OCI-LY7 (cell line): ENCODE data around the gene CENPX. TPM values are rescaled to one million over a fixed set of nuclear protein-coding genes. Genes with fewer than 3 reads are reported as not detected.

Experiments
- BruUV-seq: library from RNA; stranded (reverse); fragments of 400-500 nt; replicated peaks from 2 replicates; lab custom pipeline; 2021; lab: Mats Ljungman, UMichigan
- CTCF ChIA-PET: fragments of 300-600 bp; sonication (Branson Sonifier 250); formaldehyde crosslinking; loops from one replicate; lab custom pipeline; 2022; ENCODE audit warnings: antibody characterized with exemption; ENCODE audit not compliant: unreplicated experiment; lab: Charles Lee
- POLR2A ChIA-PET: fragments of 300-600 bp; sonication (Branson Sonifier 250); formaldehyde crosslinking; loops from one replicate; lab custom pipeline; 2022; ENCODE audit warnings: antibody characterized with exemption; lab: Charles Lee
- DNase-seq: peaks from one replicate; pipeline ENCODE4 v3.0.0-alpha.2; 2015; ENCODE audit warnings: low spot score
- H2AFZ ChIP-seq: fragments of 200-600 bp; sonication (generic), shearing (Covaris generic); 2 replicates; pipeline ENCODE4 v1.6.1; 2014; ENCODE audit warnings: mild to moderate bottlenecking, antibody characterized with exemption, low read length, moderate library complexity
- H3K27ac ChIP-seq: fragments of 200-600 bp; sonication (generic); 2 replicates; pipeline ENCODE4 v1.5.1; 2014; ENCODE audit warnings: mixed run types, low read depth, mild to moderate bottlenecking, moderate library complexity, low read length, inconsistent platforms; ENCODE audit not compliant: poor library complexity, severe bottlenecking
- H3K36me3 ChIP-seq: fragments of 200-600 bp; sonication (generic); 2 replicates; pipeline ENCODE4 v1.6.1; 2014; ENCODE audit warnings: mild to moderate bottlenecking, antibody characterized with exemption, low read length, moderate library complexity, mixed read lengths; ENCODE audit not compliant: insufficient read depth
- H3K4me1 ChIP-seq: fragments of 200-600 bp; sonication (generic); 2 replicates; pipeline ENCODE4 v1.5.1; 2014; ENCODE audit warnings: mild to moderate bottlenecking, low read length; ENCODE audit not compliant: insufficient read depth, poor library complexity, severe bottlenecking
- H3K4me2 ChIP-seq: fragments of 200-600 bp; sonication (generic); 2 replicates; pipeline ENCODE4 v1.6.1; 2014; ENCODE audit warnings: mild to moderate bottlenecking, low read length
- H3K4me3 ChIP-seq: fragments of 200-600 bp; sonication (generic); 2 replicates; pipeline ENCODE4 v1.5.1; 2014; ENCODE audit warnings: mild to moderate bottlenecking, low read depth, low read length; ENCODE audit not compliant: poor library complexity, severe bottlenecking
- H3K79me2 ChIP-seq: fragments of 200-600 bp; sonication (generic); 2 replicates; pipeline ENCODE4 v1.6.1; 2016; ENCODE audit warnings: low read depth, mild to moderate bottlenecking, low read length, moderate library complexity, mixed read lengths; ENCODE audit not compliant: insufficient read depth
- H3K9me2 ChIP-seq: fragments of 200-600 bp; sonication (generic); 2 replicates; pipeline ENCODE4 v1.6.1; 2016; ENCODE audit warnings: mild to moderate bottlenecking, low read length, mixed read lengths; ENCODE audit not compliant: insufficient read depth
- H3K9me3 ChIP-seq: fragments of 200-600 bp; sonication (generic); 2 replicates; pipeline ENCODE4 v1.6.1; 2014; ENCODE audit warnings: mild to moderate bottlenecking, mixed run types, low read length, mixed read lengths
- H4K20me1 ChIP-seq: fragments of 200-600 bp; sonication (generic); 2 replicates; pipeline ENCODE4 v1.6.1; 2014; ENCODE audit warnings: mild to moderate bottlenecking, antibody characterized with exemption, low read length, moderate library complexity, mixed read lengths; ENCODE audit not compliant: insufficient read depth
- EZH2phosphoT487 ChIP-seq: fragments of 200-600 bp; sonication (generic); IDR thresholded peaks from 2 replicates; pipeline ENCODE4 v1.6.1; 2018; ENCODE audit warnings: low read depth, borderline replicate concordance, mild to moderate bottlenecking, mixed run types, antibody characterized with exemption, low read length, moderate library complexity, mixed read lengths
- intact Hi-C: fragments of 100-400 bp; cut with micrococcal nuclease; formaldehyde crosslinking; loops from one replicate; pipeline ENCODE4 v1.10.0; 2022; ENCODE audit not compliant: unreplicated experiment
- total RNA-seq, 2 experiments: library from RNA; depleted of rRNA in 1 of 2; stranded (reverse); fragments of >200 nt in 1 of 2; shearing (Covaris generic) in 1 of 2; gene quantifications; 2 replicates each; pipeline ENCODE4 v1.2.3, GENCODE V29; 2014 to 2022
- TF ChIP-seq, protein P1 (sequence below): fragments of 200-600 bp; sonication (generic); conservative IDR thresholded peaks from 2 replicates; pipeline ENCODE4 v1.5.1; 2014; ENCODE audit warnings: mild to moderate bottlenecking, antibody characterized with exemption, low read length, moderate library complexity, mixed read lengths

Gene CENPX
- total RNA-seq, 2 experiments from 2014 or later: 130 to 251 TPM

DNA sequence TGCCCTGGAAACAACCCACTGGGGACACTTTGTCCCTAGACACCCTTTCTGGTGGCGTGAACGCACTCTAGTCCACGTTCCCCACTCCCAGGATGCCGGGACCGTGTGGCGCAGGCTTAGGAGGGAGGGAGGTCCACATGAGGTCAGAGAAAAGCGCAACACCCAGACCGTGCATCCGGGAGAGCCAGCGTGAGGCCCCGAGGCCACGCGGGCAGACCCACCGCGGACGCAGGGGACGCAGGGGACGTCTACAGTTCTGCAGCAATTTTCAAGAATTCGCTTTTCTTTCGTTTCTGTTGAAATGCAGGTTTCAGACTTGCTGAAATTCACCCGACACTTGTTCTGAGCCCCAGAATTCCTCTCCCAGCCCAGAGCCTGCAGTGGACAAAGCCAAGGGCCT is 24.2 kb upstream of the CENPX start:
- H3K27ac ChIP-seq: no peak overlapping the region
- BruUV-seq: no TSS peak
- intact Hi-C loops: no loop called here
- ChIA-PET CTCF (no interaction called here), POLR2A (interaction anchor here (1.5 kb wide), 1 partner anchor 10 kb away, joined by 4 read pairs; the partner anchor contains the start of gene DCXR)
- no peak for DNase-seq
- no peak overlapping the region for H3K4me2 ChIP-seq
- H3K9me3 ChIP-seq: no peaks in the 10 kb centered on the region
- H4K20me1 ChIP-seq: no peaks in the 10 kb centered on the region
- TF ChIP-seq EZH2phosphoT487: no peak
- TF ChIP-seq, protein P1, sequence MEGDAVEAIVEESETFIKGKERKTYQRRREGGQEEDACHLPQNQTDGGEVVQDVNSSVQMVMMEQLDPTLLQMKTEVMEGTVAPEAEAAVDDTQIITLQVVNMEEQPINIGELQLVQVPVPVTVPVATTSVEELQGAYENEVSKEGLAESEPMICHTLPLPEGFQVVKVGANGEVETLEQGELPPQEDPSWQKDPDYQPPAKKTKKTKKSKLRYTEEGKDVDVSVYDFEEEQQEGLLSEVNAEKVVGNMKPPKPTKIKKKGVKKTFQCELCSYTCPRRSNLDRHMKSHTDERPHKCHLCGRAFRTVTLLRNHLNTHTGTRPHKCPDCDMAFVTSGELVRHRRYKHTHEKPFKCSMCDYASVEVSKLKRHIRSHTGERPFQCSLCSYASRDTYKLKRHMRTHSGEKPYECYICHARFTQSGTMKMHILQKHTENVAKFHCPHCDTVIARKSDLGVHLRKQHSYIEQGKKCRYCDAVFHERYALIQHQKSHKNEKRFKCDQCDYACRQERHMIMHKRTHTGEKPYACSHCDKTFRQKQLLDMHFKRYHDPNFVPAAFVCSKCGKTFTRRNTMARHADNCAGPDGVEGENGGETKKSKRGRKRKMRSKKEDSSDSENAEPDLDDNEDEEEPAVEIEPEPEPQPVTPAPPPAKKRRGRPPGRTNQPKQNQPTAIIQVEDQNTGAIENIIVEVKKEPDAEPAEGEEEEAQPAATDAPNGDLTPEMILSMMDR: no peak
- no peaks in the 10 kb centered on the region for H3K79me2 ChIP-seq
- H2AFZ ChIP-seq: no peak overlapping the region
- no peaks in the 10 kb centered on the region for H3K9me2 ChIP-seq
- H3K36me3 ChIP-seq: no peaks in the 10 kb centered on the region
- peaks cover 11% of the 10 kb centered on the region for H3K4me1 ChIP-seq
- no peak overlapping the region for H3K4me3 ChIP-seq

GRCh38 chr17:82045936-82046484 is 23.3 kb upstream of the CENPX start:
- DNase-seq: no peak
- CTCF ChIA-PET: no interaction called here
- Histone ChIP-seq H3K4me2 (no peak overlapping the region), H3K9me3 (no peaks in the 10 kb centered on the region), H3K36me3 (no peaks in the 10 kb centered on the region), H3K4me3 (no peak overlapping the region), H3K79me2 (no peaks in the 10 kb centered on the region), H2AFZ (no peak overlapping the region), H3K27ac (no peak overlapping the region), H4K20me1 (no peaks in the 10 kb centered on the region), H3K9me2 (no peaks in the 10 kb centered on the region), H3K4me1 (peaks cover 10% of the 10 kb centered on the region)
- POLR2A ChIA-PET: no interaction called here
- intact Hi-C loops: no loop called here
- no peak for TF ChIP-seq EZH2phosphoT487
- TF ChIP-seq, protein P1: no peak
- BruUV-seq: no TSS peak

DNA sequence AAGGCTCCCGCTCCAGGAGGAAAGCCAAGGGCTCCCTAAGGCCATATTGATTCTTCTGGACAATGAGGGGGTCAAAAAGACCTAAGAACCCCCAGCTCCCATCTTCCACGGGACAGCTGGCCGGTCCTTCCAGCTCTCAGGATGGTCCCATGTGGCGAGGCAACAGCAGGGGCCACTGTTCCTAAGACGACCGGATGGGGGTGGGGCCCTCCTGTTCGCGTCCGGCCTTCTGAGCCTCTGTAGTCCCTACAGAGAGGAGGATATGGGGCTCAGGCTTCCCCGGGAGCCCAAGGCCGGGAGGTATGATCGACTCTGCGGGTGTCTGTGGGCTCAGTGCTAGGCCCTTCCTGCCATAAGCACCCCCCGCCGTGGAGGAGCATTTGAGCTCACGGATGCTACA is 20.8 kb upstream of the CENPX start:
- TF ChIP-seq EZH2phosphoT487: no peak
- Histone ChIP-seq H3K36me3 (no peaks in the 10 kb centered on the region), H3K27ac (no peak overlapping the region), H3K9me3 (no peaks in the 10 kb centered on the region), H3K4me3 (no peak overlapping the region), H3K79me2 (no peaks in the 10 kb centered on the region), H3K4me2 (no peak overlapping the region), H3K9me2 (no peaks in the 10 kb centered on the region), H2AFZ (no peak overlapping the region), H3K4me1 (peaks cover 6% of the 10 kb centered on the region), H4K20me1 (no peaks in the 10 kb centered on the region)
- BruUV-seq: no TSS peak
- POLR2A ChIA-PET: no interaction called here
- no peak for DNase-seq
- intact Hi-C loops: no loop called here
- CTCF ChIA-PET: no interaction called here
